DND-41 (cell line): ENCODE data around the gene CORT.
"Not testable (repeated sequence)": the region's sequence is repeated elsewhere in the genome, so short reads cannot be mapped to it uniquely, and the experiment has no call there.

ENCODE experiments used
- CTCF ChIP-seq: IDR thresholded peaks from 2 replicates; pipeline ENCODE4 v1.5.1; 2012; ENCODE audit warnings: borderline replicate concordance, low read length, moderate library complexity, mild to moderate bottlenecking; ENCODE audit not compliant: poor library complexity, severe bottlenecking; ENCODE audit errors: extremely low read depth
- EZH2 ChIP-seq: IDR thresholded peaks from 3 replicates; pipeline ENCODE4 v1.6.1; 2012; ENCODE audit warnings: borderline replicate concordance, low read depth, mild to moderate bottlenecking, moderate library complexity, low read length, inconsistent platforms; ENCODE audit not compliant: severe bottlenecking

GRCh38 chr1:10425826-10426534, 23.9 kb upstream of the CORT start:
- TF ChIP-seq CTCF, EZH2: not testable (repeated sequence)
